Esophagus muscularis mucosa (tissue), 4 donors: ENCODE data around the gene TNPO3. TPM values are rescaled to one million over a fixed set of nuclear protein-coding genes. Genes with fewer than 3 reads are reported as not detected.
A peak's percentile ranks its signal among the peaks of the same experiment; 100 is the strongest.

Experiments used
- DNase-seq: peaks from one replicate; pipeline ENCODE4 v3.0.0-alpha.2; 2017; ENCODE audit errors: extremely low spot score
- H3K27ac ChIP-seq, 4 donors: fragments of 200-600 bp; sonication (generic); replicated peaks in 1 of 4; 1 replicate in 3 of 4; 2 replicates in 1 of 4; pipeline ENCODE4 v1.5.1; 2016 to 2019; ENCODE audit warnings: mild to moderate bottlenecking in 1 of 4
- H3K27me3 ChIP-seq, 4 donors: fragments of 200-600 bp; sonication (generic); one replicate each; pipeline versions ENCODE4 v1.5.1 to v1.6.0; 2016 to 2019
- H3K36me3 ChIP-seq, 4 donors: fragments of 200-600 bp; sonication (generic); one replicate each; pipeline ENCODE4 v1.5.1; 2016 to 2019
- H3K4me1 ChIP-seq, 4 donors: fragments of 200-600 bp; sonication (generic); one replicate each; pipeline ENCODE4 v1.5.1; 2016 to 2019
- H3K4me3 ChIP-seq, 4 donors: fragments of 200-600 bp; sonication (generic); 1 replicate in 2 of 4; 2 replicates in 2 of 4; pipeline ENCODE4 v1.5.1; 2016 to 2019; ENCODE audit warnings: mild to moderate bottlenecking in 4 of 4, moderate library complexity in 1 of 4
- H3K9me3 ChIP-seq, 4 donors: fragments of 200-600 bp; sonication (generic); 1 replicate in 3 of 4; 2 replicates in 1 of 4; pipeline ENCODE4 v1.5.1; 2016 to 2019
- EP300 ChIP-seq: sonication (generic); formaldehyde crosslinking; IDR thresholded peaks from one replicate; pipeline ENCODE4 v1.6.1; 2017; ENCODE audit warnings: antibody characterized with exemption
- POLR2A ChIP-seq: fragments of 450-650 bp; IDR thresholded peaks from one replicate; pipeline ENCODE4 v1.6.1; 2017; ENCODE audit warnings: antibody characterized with exemption, moderate library complexity, mild to moderate bottlenecking, low read depth
- POLR2AphosphoS5 ChIP-seq, 2 donors: sonication (generic); formaldehyde crosslinking; IDR thresholded peaks; one replicate each; pipeline ENCODE4 v1.6.1; 2017; ENCODE audit warnings: antibody characterized with exemption in 2 of 2
- WGBS: methylation state at CpG from one replicate; pipeline ENCODE4 v1.1.5; 2018; 5-methylcytosine and 5-hydroxymethylcytosine counted together
- intact Hi-C: fragments of 100-400 bp; cut with DNase I; formaldehyde crosslinking; loops from one replicate; pipeline ENCODE4 v1.15.1; 2023
- total RNA-seq, 4 donors: library from RNA; depleted of rRNA; stranded (reverse); fragments of >200 nt; gene quantifications; one replicate each; pipeline versions ENCODE4 v1.1.0 to v1.2.1, GENCODE V29; 2016
- TF ChIP-seq, protein P1 (sequence below), 3 experiments: fragments of 200-600 bp in 2 of 3; fragments of 450-650 bp in 1 of 3; sonication (generic) in 2 of 3; IDR thresholded peaks; one replicate each; pipeline ENCODE4 v1.5.1; 2017 to 2019; ENCODE audit warnings: antibody characterized with exemption in 3 of 3, mild to moderate bottlenecking in 2 of 3, moderate library complexity in 1 of 3

TNPO3 gene
- total RNA-seq, 4 donors from 2014 or later, result 35.7 to 46.2 (median 38.1) TPM

GRCh38 chr7:128940494-128941322 lies 114.2 kb downstream of the TNPO3 start:
- Histone ChIP-seq H3K27me3 (peaks cover 0 to 61% (median 13%) of the 10 kb centered on the region in 4 donors), H3K36me3 (no peaks in the 10 kb centered on the region), H3K4me3 (peak overlapping the region; percentile 7 to 68 (median 14)), H3K4me1 (peaks cover 11 to 20% (median 20%) of the 10 kb centered on the region in 4 donors), H3K9me3 (no peaks in the 10 kb centered on the region), H3K27ac (peak overlapping the region in 2 of 4 donors; percentile 7 to 31)
- WGBS, result 69% methylated on average over 9 of the region's 20 CpGs
- intact Hi-C loops, result no loop called here
- DNase-seq, result no peak
- TF ChIP-seq, protein P1, sequence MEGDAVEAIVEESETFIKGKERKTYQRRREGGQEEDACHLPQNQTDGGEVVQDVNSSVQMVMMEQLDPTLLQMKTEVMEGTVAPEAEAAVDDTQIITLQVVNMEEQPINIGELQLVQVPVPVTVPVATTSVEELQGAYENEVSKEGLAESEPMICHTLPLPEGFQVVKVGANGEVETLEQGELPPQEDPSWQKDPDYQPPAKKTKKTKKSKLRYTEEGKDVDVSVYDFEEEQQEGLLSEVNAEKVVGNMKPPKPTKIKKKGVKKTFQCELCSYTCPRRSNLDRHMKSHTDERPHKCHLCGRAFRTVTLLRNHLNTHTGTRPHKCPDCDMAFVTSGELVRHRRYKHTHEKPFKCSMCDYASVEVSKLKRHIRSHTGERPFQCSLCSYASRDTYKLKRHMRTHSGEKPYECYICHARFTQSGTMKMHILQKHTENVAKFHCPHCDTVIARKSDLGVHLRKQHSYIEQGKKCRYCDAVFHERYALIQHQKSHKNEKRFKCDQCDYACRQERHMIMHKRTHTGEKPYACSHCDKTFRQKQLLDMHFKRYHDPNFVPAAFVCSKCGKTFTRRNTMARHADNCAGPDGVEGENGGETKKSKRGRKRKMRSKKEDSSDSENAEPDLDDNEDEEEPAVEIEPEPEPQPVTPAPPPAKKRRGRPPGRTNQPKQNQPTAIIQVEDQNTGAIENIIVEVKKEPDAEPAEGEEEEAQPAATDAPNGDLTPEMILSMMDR (IDR thresholded peaks at IDR 0.05), result no peak
- TF ChIP-seq POLR2AphosphoS5 (IDR thresholded peaks at IDR 0.05) (no peak), EP300 (no peak), POLR2A (no peak)

DNA sequence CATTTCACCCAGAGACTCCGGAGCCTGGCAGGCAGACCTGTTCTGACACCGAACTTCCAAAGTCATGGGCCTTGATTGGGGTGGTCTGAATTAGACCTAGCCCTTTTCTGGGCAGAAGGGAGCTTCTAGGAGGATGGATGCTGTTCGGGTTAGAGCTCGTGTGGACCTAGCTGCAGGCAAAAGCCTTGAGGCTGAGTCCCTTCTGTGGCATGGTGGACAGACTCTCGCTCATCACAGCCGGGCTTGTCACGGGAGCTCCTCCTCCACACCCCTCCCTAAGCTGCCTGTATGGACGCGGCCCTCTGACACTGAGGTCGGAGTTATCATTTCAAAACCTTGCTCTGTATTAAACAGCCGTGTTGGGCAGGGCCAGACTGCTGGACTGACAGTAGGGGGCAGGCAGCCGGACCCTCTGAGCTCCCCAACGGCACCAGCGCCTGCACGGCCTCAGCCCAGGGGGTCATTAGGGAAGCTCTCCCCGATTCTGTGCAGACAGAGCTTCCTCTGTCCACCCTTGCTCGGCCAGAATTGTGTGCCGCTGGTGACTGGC lies 115.0 kb downstream of the TNPO3 start:
- TF ChIP-seq POLR2AphosphoS5 (IDR thresholded peaks at IDR 0.05), result no peak
- TF ChIP-seq POLR2A, result no peak
- TF ChIP-seq, protein P1 (IDR thresholded peaks at IDR 0.05), result no peak
- no peak for TF ChIP-seq EP300
- intact Hi-C loops, result no loop called here
- H3K4me1 ChIP-seq, result peaks cover 11 to 20% (median 20%) of the 10 kb centered on the region in 4 donors
- H3K27ac ChIP-seq, result peak overlapping the region in 2 of 4 donors; percentile 31 to 34
- no peaks in the 10 kb centered on the region for H3K9me3 ChIP-seq
- peak overlapping the region; percentile 7 to 68 (median 14) for H3K4me3 ChIP-seq
- whole genome bisulfite sequencing, result 86% methylated on average over 16 of the region's 18 CpGs
- H3K27me3 ChIP-seq, result peaks cover 0 to 69% (median 13%) of the 10 kb centered on the region in 4 donors
- H3K36me3 ChIP-seq, result no peaks in the 10 kb centered on the region
- no peak for DNase-seq

GRCh38 chr7:128939075-128939860 lies 115.6 kb downstream of the TNPO3 start:
- Histone ChIP-seq H3K9me3 (no peaks in the 10 kb centered on the region), H3K27me3 (peaks cover 0 to 75% (median 13%) of the 10 kb centered on the region in 4 donors), H3K36me3 (no peaks in the 10 kb centered on the region), H3K4me1 (peaks cover 11 to 20% (median 20%) of the 10 kb centered on the region in 4 donors), H3K4me3 (peak overlapping the region; percentile 57 to 68 (median 60)), H3K27ac (peak overlapping the region in 2 of 4 donors; percentile 27 to 34)
- TF ChIP-seq, protein P1 (IDR thresholded peaks at IDR 0.05), result no peak
- TF ChIP-seq EP300, result no peak
- intact Hi-C loops, result no loop called here
- 60% methylated on average over 3 of the region's 7 CpGs for WGBS
- DNase-seq, result no peak

GRCh38 chr7:128938544-128939074 lies 116.3 kb downstream of the TNPO3 start:
- Histone ChIP-seq H3K27me3 (peaks cover 0 to 81% (median 13%) of the 10 kb centered on the region in 4 donors), H3K27ac (peak overlapping the region; percentile 27 to 57 (median 41)), H3K4me3 (peak overlapping the region; percentile 57 to 68 (median 60)), H3K4me1 (peaks cover 11 to 20% (median 20%) of the 10 kb centered on the region in 4 donors), H3K36me3 (no peaks in the 10 kb centered on the region), H3K9me3 (no peaks in the 10 kb centered on the region)
- 1% methylated on average over 18 of the region's 30 CpGs for WGBS
- no peak for TF ChIP-seq POLR2AphosphoS5 (IDR thresholded peaks at IDR 0.05)
- no peak for TF ChIP-seq EP300
- TF ChIP-seq, protein P1 (IDR thresholded peaks at IDR 0.05), result no peak
- no peak for TF ChIP-seq POLR2A
- DNase-seq, result no peak
- intact Hi-C loops, result no loop called here
